G401.6 (cell line): ENCODE results near the gene C1QTNF9.
"Not testable (repeated sequence)": the region's sequence is repeated elsewhere in the genome, so short reads cannot be mapped to it uniquely, and the experiment has no call there.

Experiments used
- FAIRE-seq: peaks from 2 replicates; lab custom pipeline; 2012; peaks lifted over from hg19 to GRCh38; lab: Jason Lieb, UNC

C1QTNF9 gene, protein sequence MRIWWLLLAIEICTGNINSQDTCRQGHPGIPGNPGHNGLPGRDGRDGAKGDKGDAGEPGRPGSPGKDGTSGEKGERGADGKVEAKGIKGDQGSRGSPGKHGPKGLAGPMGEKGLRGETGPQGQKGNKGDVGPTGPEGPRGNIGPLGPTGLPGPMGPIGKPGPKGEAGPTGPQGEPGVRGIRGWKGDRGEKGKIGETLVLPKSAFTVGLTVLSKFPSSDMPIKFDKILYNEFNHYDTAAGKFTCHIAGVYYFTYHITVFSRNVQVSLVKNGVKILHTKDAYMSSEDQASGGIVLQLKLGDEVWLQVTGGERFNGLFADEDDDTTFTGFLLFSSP

GRCh38 chr13:24309300-24309699 is at the start of gene C1QTNF9:
Gene C1QTNF9 (plus strand): TSS chr13:24309580. CDS start chr13:24316004, 6,424 bp downstream.
- not testable (repeated sequence) for FAIRE-seq

DNA sequence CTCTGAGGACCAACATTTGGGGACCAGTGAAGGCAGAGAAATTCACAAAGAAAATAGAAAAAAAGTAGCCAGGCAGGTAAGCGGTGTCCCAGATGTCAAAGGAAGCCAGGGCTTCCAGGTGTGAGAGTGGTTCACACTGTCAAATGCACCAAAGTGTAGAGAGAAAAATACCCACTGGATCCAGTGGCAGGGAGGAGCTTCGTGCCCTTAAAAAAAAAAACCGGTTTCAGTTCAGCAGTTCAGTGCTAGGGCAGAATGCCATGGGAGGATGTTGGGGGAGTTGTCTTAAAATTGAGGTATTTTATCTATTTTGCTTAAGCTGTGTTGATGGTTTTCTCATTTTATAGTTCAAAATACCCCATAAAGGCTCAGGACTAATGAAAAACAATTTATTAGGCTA is 47.8 kb upstream of the C1QTNF9 start:
- no peak for FAIRE-seq

DNA sequence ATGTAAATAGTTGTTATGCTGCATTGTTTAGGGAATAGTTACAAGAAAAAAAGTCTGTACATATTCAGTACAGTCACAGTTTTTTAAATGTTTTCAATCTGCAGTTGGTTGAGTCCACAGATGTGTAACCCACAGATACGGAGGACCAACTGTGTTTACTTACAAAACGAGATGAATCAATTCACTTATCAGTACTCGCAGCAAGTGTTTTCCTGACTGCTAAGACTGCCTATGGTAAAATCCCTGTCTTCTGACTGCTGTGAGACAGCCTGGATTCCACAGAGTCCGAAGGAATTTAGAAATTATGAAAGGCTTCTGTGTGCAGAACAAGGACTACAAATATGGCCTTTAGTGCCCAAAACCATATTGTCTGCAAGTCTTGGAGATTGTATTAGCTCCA is 45.7 kb upstream of the C1QTNF9 start:
- FAIRE-seq: no peak

GRCh38 chr13:24264976-24265375 is 44.4 kb upstream of the C1QTNF9 start:
- FAIRE-seq: no peak

GRCh38 chr13:24265453-24265852 is 43.9 kb upstream of the C1QTNF9 start:
- FAIRE-seq: no peak

- FAIRE-seq: no peak
Observed at GRCh38 chr13:24267274-24267673, 42.1 kb upstream of the C1QTNF9 start.

DNA sequence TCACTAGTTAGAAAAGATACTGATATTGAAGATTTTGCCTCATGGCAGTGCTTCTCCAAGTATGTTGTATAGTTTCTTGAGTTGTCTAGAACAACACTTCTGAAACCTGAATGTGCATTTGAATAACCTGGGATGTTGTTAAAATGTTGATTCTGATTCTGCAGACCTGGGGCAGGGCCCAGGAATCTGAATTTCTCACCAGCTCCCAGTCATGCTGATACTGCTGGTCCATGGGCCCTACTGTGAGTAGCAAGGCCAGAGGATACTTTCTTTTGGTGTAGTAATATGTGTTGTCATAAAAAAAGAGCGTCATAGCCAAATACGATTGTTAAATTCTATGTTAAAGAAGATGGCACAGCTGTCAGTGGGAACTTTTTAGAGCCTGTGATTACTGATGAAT is 41.6 kb upstream of the C1QTNF9 start:
- FAIRE-seq: no peak

GRCh38 chr13:24269821-24270220 is 39.6 kb upstream of the C1QTNF9 start:
- FAIRE-seq: no peak

DNA sequence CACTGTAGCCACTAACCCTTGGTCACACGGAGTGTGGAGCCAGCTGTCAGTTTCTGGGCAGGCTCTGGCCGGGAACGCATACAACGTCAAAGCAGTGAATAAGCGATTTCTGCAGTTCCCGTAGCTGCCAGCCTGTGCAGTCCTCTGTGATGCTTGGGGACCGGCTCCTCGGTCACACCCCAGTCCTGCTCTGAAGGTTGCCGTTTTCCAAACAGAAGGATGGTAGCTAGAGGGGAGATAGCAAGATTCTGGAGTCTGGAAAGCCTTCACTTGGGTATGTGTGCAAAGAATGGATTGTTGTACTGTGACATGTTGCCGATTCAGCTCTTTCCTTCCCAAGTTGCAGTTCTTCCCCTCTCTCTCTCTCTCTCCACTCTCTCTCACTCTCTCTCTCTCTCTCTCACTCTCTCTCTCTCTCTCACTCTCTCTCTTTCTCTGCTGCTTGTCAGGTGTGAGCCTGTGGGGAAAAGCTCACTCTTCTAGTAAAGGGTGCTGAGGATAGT is 38.7 kb upstream of the C1QTNF9 start:
- no peak for FAIRE-seq

GRCh38 chr13:24271231-24271600 is 38.2 kb upstream of the C1QTNF9 start:
- FAIRE-seq: no peak

GRCh38 chr13:24271601-24272451 is 37.6 kb upstream of the C1QTNF9 start:
- no peak for FAIRE-seq

- FAIRE-seq: no peak
Observed at GRCh38 chr13:24272452-24273161, 36.8 kb upstream of the C1QTNF9 start.

GRCh38 chr13:24273926-24274325 is 35.5 kb upstream of the C1QTNF9 start:
- no peak for FAIRE-seq

- no peak for FAIRE-seq
Observed at GRCh38 chr13:24274452-24275021, 34.8 kb upstream of the C1QTNF9 start.

DNA sequence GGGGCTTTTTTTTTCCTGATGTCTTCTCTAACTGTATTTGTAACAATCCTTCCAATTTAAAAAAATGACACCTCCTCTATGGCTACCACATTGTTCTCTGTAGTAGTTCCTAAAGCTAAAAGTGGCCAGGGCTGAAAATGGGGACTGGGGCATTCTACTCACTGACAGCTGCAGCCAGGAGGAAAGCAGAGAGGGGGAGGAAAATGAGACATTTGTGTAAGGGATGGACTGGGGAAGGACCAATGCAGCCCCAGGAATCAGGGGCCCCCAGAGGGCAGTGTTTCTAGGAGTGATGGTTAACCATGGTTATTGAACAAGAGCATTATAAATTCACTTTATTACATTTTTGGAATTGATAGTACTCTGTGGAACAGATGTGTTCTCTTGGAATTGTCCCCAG is 34.3 kb upstream of the C1QTNF9 start:
- no peak for FAIRE-seq

- no peak for FAIRE-seq
Observed at GRCh38 chr13:24276306-24276705, 33.1 kb upstream of the C1QTNF9 start.

DNA sequence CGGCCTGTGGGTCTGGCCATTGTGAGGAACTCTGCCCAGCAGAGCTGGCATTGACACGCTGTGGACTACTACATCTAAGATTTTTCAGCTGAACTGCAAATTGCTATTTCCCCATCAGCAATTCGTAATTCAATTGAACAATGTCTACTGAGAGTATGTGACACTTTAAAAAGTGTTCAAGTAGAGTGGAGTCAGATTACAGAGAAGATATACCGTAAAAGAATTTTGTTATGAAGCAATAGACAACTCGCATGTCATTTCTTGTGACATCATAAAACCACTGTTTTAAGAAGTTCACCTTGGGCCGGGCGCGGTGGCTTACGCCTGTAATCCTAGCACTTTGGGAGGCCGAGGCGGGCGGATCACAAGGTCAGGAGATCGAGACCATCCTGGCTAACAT is 32.5 kb upstream of the C1QTNF9 start:
- FAIRE-seq: no peak

- FAIRE-seq: no peak
Observed at GRCh38 chr13:24277761-24278160, 31.6 kb upstream of the C1QTNF9 start.

- FAIRE-seq: no peak
Observed at GRCh38 chr13:24279327-24280110, 29.9 kb upstream of the C1QTNF9 start.

GRCh38 chr13:24280720-24281119 is 28.7 kb upstream of the C1QTNF9 start:
- FAIRE-seq: no peak

- FAIRE-seq: no peak
Observed at GRCh38 chr13:24281188-24282008, 28.0 kb upstream of the C1QTNF9 start.
